ENCODE measurements around the gene ITSN1.
"Not testable (repeated sequence)": the region's sequence is repeated elsewhere in the genome, so short reads cannot be mapped to it uniquely, and the experiment has no call there.

ITSN1 gene

GRCh38 chr21:33899199-33899598 lies 256.9 kb downstream of the ITSN1 start:
- DNase-seq: no peak

GRCh38 chr21:33901412-33902288 lies 259.3 kb downstream of the ITSN1 start:
- peak; percentile 25 for DNase-seq

GRCh38 chr21:33902349-33902748 lies 260.0 kb downstream of the ITSN1 start:
- no peak for DNase-seq

GRCh38 chr21:33904041-33904440 lies 261.7 kb downstream of the ITSN1 start:
- DNase-seq: no peak

- no peak for DNase-seq
These were observed 266.5 kb downstream of the ITSN1 start for GRCh38 chr21:33908760-33909159.

GRCh38 chr21:33909756-33910155 lies 267.5 kb downstream of the ITSN1 start:
- no peak for DNase-seq

- DNase-seq: no peak
These were observed 271.9 kb downstream of the ITSN1 start for GRCh38 chr21:33914188-33914587.

GRCh38 chr21:33915368-33916199 lies 273.3 kb downstream of the ITSN1 start, which contains the start of gene ATP5PO:
ATP5PO (minus strand) TSS chr21:33915804; CDS start chr21:33915763, 41 bp downstream.
- DNase-seq: peak; percentile 99

GRCh38 chr21:33916200-33916567 lies 273.9 kb downstream of the ITSN1 start:
- no peak for DNase-seq

GRCh38 chr21:33917421-33917820 lies 275.1 kb downstream of the ITSN1 start:
- DNase-seq: no peak

GRCh38 chr21:33924079-33924765 lies 281.9 kb downstream of the ITSN1 start:
- DNase-seq: peak; percentile 86

- DNase-seq: no peak
These were observed 282.4 kb downstream of the ITSN1 start for GRCh38 chr21:33924766-33925100.

GRCh38 chr21:33926248-33926647 lies 283.9 kb downstream of the ITSN1 start:
- not testable (repeated sequence) for DNase-seq

GRCh38 chr21:33931052-33931798 lies 288.9 kb downstream of the ITSN1 start:
- DNase-seq: peak; percentile 52

- no peak for DNase-seq
These were observed 289.6 kb downstream of the ITSN1 start for GRCh38 chr21:33931799-33932390.

- no peak for DNase-seq
These were observed 290.4 kb downstream of the ITSN1 start for GRCh38 chr21:33932731-33933130.

GRCh38 chr21:33936301-33937038 lies 294.2 kb downstream of the ITSN1 start:
- DNase-seq: no peak

GRCh38 chr21:33937146-33937545 lies 294.8 kb downstream of the ITSN1 start:
- no peak for DNase-seq

- no peak for DNase-seq
These were observed 295.6 kb downstream of the ITSN1 start for GRCh38 chr21:33937931-33938339.

GRCh38 chr21:33938381-33938780 lies 296.1 kb downstream of the ITSN1 start:
- no peak for DNase-seq

- no peak for DNase-seq
These were observed 296.9 kb downstream of the ITSN1 start for GRCh38 chr21:33939226-33939625.
